ENCODE measurements around the gene ACSS3.

ACSS3 gene

GRCh38 chr12:81224626-81225025 is 146.7 kb downstream of the ACSS3 start:
- H3K9ac ChIP-seq (ENCODE audit: low read length) = no peak overlapping the region
- no peak overlapping the region for H3K4me3 ChIP-seq (ENCODE audit: low read depth, low read length, poor library complexity, severe bottlenecking)
- no peak overlapping the region for H2AFZ ChIP-seq (ENCODE audit: low read length)
- H3K27me3 ChIP-seq (ENCODE audit: insufficient read depth, low read length) = no peaks in the 10 kb centered on the region
- H3K9me2 ChIP-seq (ENCODE audit: low read depth, low read length) = no peaks in the 10 kb centered on the region; the same call in 1 of the 2 replicates
- H3K27ac ChIP-seq (ENCODE audit: low read depth, low read length, poor library complexity, severe bottlenecking) = no peak overlapping the region
- H3K9me3 ChIP-seq (ENCODE audit: low read length) = no peaks in the 10 kb centered on the region
- TF ChIP-seq CTCF (IDR thresholded peaks at IDR 0.05; ENCODE audit: low read length) (no peak), EZH2 (IDR thresholded peaks at IDR 0.05; ENCODE audit: borderline replicate concordance, low read length) (no peak)
- H3F3A ChIP-seq (ENCODE audit: insufficient read depth, low read length) = no peaks in the 10 kb centered on the region
- H3K4me2 ChIP-seq (ENCODE audit: low read length) = no peak overlapping the region
- H3K36me3 ChIP-seq (ENCODE audit: insufficient read depth, low read length) = no peaks in the 10 kb centered on the region
- H4K20me1 ChIP-seq (ENCODE audit: insufficient read depth, low read length) = no peaks in the 10 kb centered on the region
- H3K79me2 ChIP-seq (ENCODE audit: insufficient read depth, low read length) = no peaks in the 10 kb centered on the region
- H3K4me1 ChIP-seq (ENCODE audit: insufficient read depth, low read length, severe bottlenecking) = no peaks in the 10 kb centered on the region

- H3K79me2 ChIP-seq (ENCODE audit: insufficient read depth, low read length) = no peaks in the 10 kb centered on the region
- TF ChIP-seq CTCF (IDR thresholded peaks at IDR 0.05; ENCODE audit: low read length) (no peak), EZH2 (IDR thresholded peaks at IDR 0.05; ENCODE audit: borderline replicate concordance, low read length) (no peak)
- no peaks in the 10 kb centered on the region for H3F3A ChIP-seq (ENCODE audit: insufficient read depth, low read length)
- no peaks in the 10 kb centered on the region for H3K27me3 ChIP-seq (ENCODE audit: insufficient read depth, low read length)
- H4K20me1 ChIP-seq (ENCODE audit: insufficient read depth, low read length) = no peaks in the 10 kb centered on the region
- no peaks in the 10 kb centered on the region for H3K9me2 ChIP-seq (ENCODE audit: low read depth, low read length)
- no peak overlapping the region for H2AFZ ChIP-seq (ENCODE audit: low read length)
- H3K9ac ChIP-seq (ENCODE audit: low read length) = no peak overlapping the region
- no peak overlapping the region for H3K27ac ChIP-seq (ENCODE audit: low read depth, low read length, poor library complexity, severe bottlenecking)
- H3K36me3 ChIP-seq (ENCODE audit: insufficient read depth, low read length) = no peaks in the 10 kb centered on the region
- H3K4me3 ChIP-seq (ENCODE audit: low read depth, low read length, poor library complexity, severe bottlenecking) = no peak overlapping the region
- H3K9me3 ChIP-seq (ENCODE audit: low read length) = no peaks in the 10 kb centered on the region
- H3K4me2 ChIP-seq (ENCODE audit: low read length) = no peak overlapping the region
- no peaks in the 10 kb centered on the region for H3K4me1 ChIP-seq (ENCODE audit: insufficient read depth, low read length, severe bottlenecking)
Measured at GRCh38 chr12:81229759-81230158, 151.9 kb downstream of the ACSS3 start.

GRCh38 chr12:81231574-81232368 is 153.9 kb downstream of the ACSS3 start:
- no peaks in the 10 kb centered on the region for H3K27me3 ChIP-seq (ENCODE audit: insufficient read depth, low read length)
- H3K9me2 ChIP-seq (ENCODE audit: low read depth, low read length) = no peaks in the 10 kb centered on the region
- no peak overlapping the region for H2AFZ ChIP-seq (ENCODE audit: low read length)
- H3K4me3 ChIP-seq (ENCODE audit: low read depth, low read length, poor library complexity, severe bottlenecking) = no peak overlapping the region
- H4K20me1 ChIP-seq (ENCODE audit: insufficient read depth, low read length) = no peaks in the 10 kb centered on the region
- H3K9ac ChIP-seq (ENCODE audit: low read length) = no peak overlapping the region
- H3K79me2 ChIP-seq (ENCODE audit: insufficient read depth, low read length) = no peaks in the 10 kb centered on the region
- no peaks in the 10 kb centered on the region for H3K4me1 ChIP-seq (ENCODE audit: insufficient read depth, low read length, severe bottlenecking)
- no peaks in the 10 kb centered on the region for H3F3A ChIP-seq (ENCODE audit: insufficient read depth, low read length)
- no peaks in the 10 kb centered on the region for H3K36me3 ChIP-seq (ENCODE audit: insufficient read depth, low read length)
- no peaks in the 10 kb centered on the region for H3K9me3 ChIP-seq (ENCODE audit: low read length)
- no peak overlapping the region for H3K27ac ChIP-seq (ENCODE audit: low read depth, low read length, poor library complexity, severe bottlenecking)
- H3K4me2 ChIP-seq (ENCODE audit: low read length) = no peak overlapping the region
- TF ChIP-seq CTCF (IDR thresholded peaks at IDR 0.05; ENCODE audit: low read length) (no peak), EZH2 (IDR thresholded peaks at IDR 0.05; ENCODE audit: borderline replicate concordance, low read length) (no peak)
